Mesendoderm (in vitro differentiated cells): ENCODE results near the gene SMARCC2.

ENCODE experiments used
- DNase-seq: peaks from one replicate; pipeline ENCODE4 v3.0.0; 2013
- H2AK5ac ChIP-seq: 2 replicates; pipeline ENCODE4 v1.6.1; 2013; ENCODE audit warnings: low read length, inconsistent platforms
- H2BK120ac ChIP-seq: 2 replicates; pipeline ENCODE4 v1.6.1; 2013; ENCODE audit warnings: low read depth, mild to moderate bottlenecking, low read length, moderate library complexity, mixed read lengths
- H2BK15ac ChIP-seq: replicated peaks from 2 replicates; pipeline ENCODE4 v1.6.1; 2013; ENCODE audit warnings: low read depth, mild to moderate bottlenecking, moderate library complexity
- H2BK5ac ChIP-seq: 2 replicates; pipeline ENCODE4 v1.6.1; 2013; ENCODE audit warnings: low read length, inconsistent platforms
- H3K18ac ChIP-seq: 2 replicates; pipeline ENCODE4 v1.6.1; 2013; ENCODE audit warnings: mild to moderate bottlenecking, low read length, mixed read lengths
- H3K23ac ChIP-seq: one replicate; pipeline ENCODE4 v1.6.1; 2013; ENCODE audit warnings: low read length
- H3K27ac ChIP-seq: 2 replicates; pipeline ENCODE4 v1.5.1; 2013; ENCODE audit warnings: low read depth, mild to moderate bottlenecking, inconsistent platforms, low read length, moderate library complexity
- H3K27me3 ChIP-seq: 2 replicates; pipeline ENCODE4 v1.6.1; 2013; ENCODE audit warnings: low read length, control low read depth, mild to moderate bottlenecking, inconsistent platforms; ENCODE audit not compliant: insufficient read depth, poor library complexity
- H3K36me3 ChIP-seq: 2 replicates; pipeline ENCODE4 v1.6.1; 2013; ENCODE audit warnings: low read length, inconsistent platforms; ENCODE audit not compliant: control insufficient read depth, insufficient read depth
- H3K4ac ChIP-seq: one replicate; pipeline ENCODE4 v1.6.1; 2013; ENCODE audit warnings: low read depth, mild to moderate bottlenecking, low read length, moderate library complexity
- H3K4me1 ChIP-seq: 2 replicates; pipeline ENCODE4 v1.6.1; 2013; ENCODE audit warnings: low read depth, low read length, inconsistent platforms; ENCODE audit not compliant: control insufficient read depth
- H3K4me2 ChIP-seq: 2 replicates; pipeline ENCODE4 v1.6.1; 2013; ENCODE audit warnings: low read length
- H3K4me3 ChIP-seq: 2 replicates; pipeline ENCODE4 v1.5.1; 2013; ENCODE audit warnings: mild to moderate bottlenecking, low read length
- H3K56ac ChIP-seq: one replicate; pipeline ENCODE4 v1.6.1; 2013; ENCODE audit warnings: low read length
- H3K79me1 ChIP-seq: 2 replicates; pipeline ENCODE4 v1.6.1; 2013; ENCODE audit warnings: low read length, inconsistent platforms
- H3K79me2 ChIP-seq: 2 replicates; pipeline ENCODE4 v1.6.1; 2013; ENCODE audit warnings: mild to moderate bottlenecking, low read length; ENCODE audit not compliant: control insufficient read depth, insufficient read depth
- H3K9ac ChIP-seq: 2 replicates; pipeline ENCODE4 v1.6.1; 2013; ENCODE audit warnings: low read length, inconsistent platforms
- H4K5ac ChIP-seq: one replicate; pipeline ENCODE4 v1.6.1; 2013; ENCODE audit warnings: low read length
- H4K8ac ChIP-seq: one replicate; pipeline ENCODE4 v1.6.1; 2013; ENCODE audit warnings: low read depth, mild to moderate bottlenecking, control low read depth, low read length, moderate library complexity
- WGBS: extraction: QIAGEN DNeasy Blood & Tissue Kit; methylation state at CpG from one replicate; pipeline ENCODE4 v1.1.7; 2013; ENCODE audit warnings: low lambda C conversion rate, missing lambda C conversion rate; ENCODE audit not compliant: insufficient coverage; ENCODE audit errors: extremely low coverage; 5-methylcytosine and 5-hydroxymethylcytosine counted together

SMARCC2 gene

GRCh38 chr12:56189918-56190694 lies 823 bp upstream of the SMARCC2 start:
- no CpG with 5 or more reads among the region's 42 CpGs for WGBS
- DNase-seq = peak; percentile 95
- Histone ChIP-seq H2AK5ac (no peak overlapping the region), H3K9ac (peak overlapping the region; percentile 98), H3K4me2 (peak overlapping the region; percentile 91), H2BK5ac (peak overlapping the region; percentile 76), H4K5ac (no peak overlapping the region), H3K79me1 (peaks cover 8% of the 10 kb centered on the region), H3K4me1 (peaks cover 5% of the 10 kb centered on the region), H3K23ac (no peak overlapping the region), H3K4ac (peak overlapping the region; percentile 60), H2BK120ac (peak overlapping the region; percentile 23), H3K56ac (peak overlapping the region; percentile 97), H3K79me2 (peaks cover 26% of the 10 kb centered on the region), H2BK15ac (no peak overlapping the region), H3K27me3 (no peaks in the 10 kb centered on the region), H3K36me3 (no peaks in the 10 kb centered on the region), H3K27ac (peak overlapping the region; percentile 85), H4K8ac (no peak overlapping the region), H3K4me3 (peak overlapping the region; percentile 97), H3K18ac (peak overlapping the region; percentile 13)

- Histone ChIP-seq H3K4me3 (peak overlapping the region; percentile 95), H3K9ac (peak overlapping the region; percentile 78), H3K4me2 (peak overlapping the region; percentile 78), H3K79me1 (peaks cover 8% of the 10 kb centered on the region), H3K4me1 (peaks cover 5% of the 10 kb centered on the region), H3K4ac (peak overlapping the region; percentile 60), H3K79me2 (peaks cover 26% of the 10 kb centered on the region), H4K5ac (no peak overlapping the region), H3K56ac (peak overlapping the region; percentile 94), H3K23ac (peak overlapping the region; percentile 75), H2BK5ac (peak overlapping the region; percentile 32), H4K8ac (no peak overlapping the region), H3K27me3 (no peaks in the 10 kb centered on the region), H3K18ac (peak overlapping the region; percentile 97), H2BK15ac (no peak overlapping the region), H3K36me3 (peaks cover 7% of the 10 kb centered on the region), H2BK120ac (no peak overlapping the region), H3K27ac (peak overlapping the region; percentile 78), H2AK5ac (no peak overlapping the region)
- WGBS = no CpG with 5 or more reads among the region's 17 CpGs
- DNase-seq = peak; percentile 42
These were observed 545 bp downstream of the SMARCC2 start for GRCh38 chr12:56188778-56189098.

GRCh38 chr12:56188131-56188777 lies 1.0 kb downstream of the SMARCC2 start:
- Histone ChIP-seq H3K27ac (peak overlapping the region; percentile 78), H3K4me3 (peak overlapping the region; percentile 95), H3K79me1 (peaks cover 10% of the 10 kb centered on the region), H3K4ac (no peak overlapping the region), H3K79me2 (peaks cover 26% of the 10 kb centered on the region), H2BK15ac (no peak overlapping the region), H3K27me3 (no peaks in the 10 kb centered on the region), H2BK120ac (no peak overlapping the region), H3K4me1 (peaks cover 5% of the 10 kb centered on the region), H3K36me3 (peaks cover 10% of the 10 kb centered on the region), H3K56ac (peak overlapping the region; percentile 94), H4K8ac (no peak overlapping the region), H2AK5ac (no peak overlapping the region), H3K18ac (peak overlapping the region; percentile 97), H4K5ac (no peak overlapping the region), H3K23ac (no peak overlapping the region), H2BK5ac (no peak overlapping the region), H3K4me2 (peak overlapping the region; percentile 78), H3K9ac (peak overlapping the region; percentile 78)
- WGBS = no CpG with 5 or more reads among the region's 10 CpGs
- peak; percentile 75 for DNase-seq

- no peak overlapping the region for H2AK5ac ChIP-seq
- no peak overlapping the region for H3K9ac ChIP-seq
- H3K4me2 ChIP-seq = no peak overlapping the region
- H4K5ac ChIP-seq = no peak overlapping the region
- peaks cover 10% of the 10 kb centered on the region for H3K79me1 ChIP-seq
- no peak overlapping the region for H3K4ac ChIP-seq
- no peak overlapping the region for H3K27ac ChIP-seq
- peaks cover 26% of the 10 kb centered on the region for H3K79me2 ChIP-seq
- no peak overlapping the region for H2BK5ac ChIP-seq
- peaks cover 5% of the 10 kb centered on the region for H3K4me1 ChIP-seq
- H3K36me3 ChIP-seq = peaks cover 10% of the 10 kb centered on the region
- H3K27me3 ChIP-seq = no peaks in the 10 kb centered on the region
- no peak for DNase-seq
- H4K8ac ChIP-seq = no peak overlapping the region
- H3K18ac ChIP-seq = no peak overlapping the region
- no peak overlapping the region for H3K4me3 ChIP-seq
- H3K23ac ChIP-seq = no peak overlapping the region
- no peak overlapping the region for H2BK120ac ChIP-seq
- no peak overlapping the region for H3K56ac ChIP-seq
- no peak overlapping the region for H2BK15ac ChIP-seq
- WGBS = no CpG with 5 or more reads among the region's 2 CpGs
These were observed 2.3 kb downstream of the SMARCC2 start for GRCh38 chr12:56186957-56187356.

- Histone ChIP-seq H2BK15ac (no peak overlapping the region), H3K4me3 (no peak overlapping the region), H3K9ac (no peak overlapping the region), H3K18ac (no peak overlapping the region), H3K4me1 (no peaks in the 10 kb centered on the region), H3K36me3 (peaks cover 23% of the 10 kb centered on the region), H2BK120ac (no peak overlapping the region), H3K79me1 (no peaks in the 10 kb centered on the region), H3K56ac (no peak overlapping the region), H2BK5ac (no peak overlapping the region), H3K23ac (no peak overlapping the region), H3K4me2 (no peak overlapping the region), H4K8ac (no peak overlapping the region), H3K27ac (no peak overlapping the region), H3K79me2 (no peaks in the 10 kb centered on the region), H2AK5ac (no peak overlapping the region), H3K4ac (no peak overlapping the region), H3K27me3 (no peaks in the 10 kb centered on the region), H4K5ac (no peak overlapping the region)
- WGBS = no CpG with 5 or more reads among the region's 3 CpGs
- no peak for DNase-seq
These were observed 10.9 kb downstream of the SMARCC2 start for GRCh38 chr12:56178347-56178746.
